H1 (cell line): ENCODE measurements around the gene RCL1. TPM values are rescaled to one million over a fixed set of nuclear protein-coding genes. Genes with fewer than 3 reads are reported as not detected.

Source experiments
- CTCF ChIA-PET: fragments of 300-600 bp; sonication (Branson Sonifier 250); formaldehyde crosslinking; loops from one replicate; lab custom pipeline; 2021; ENCODE audit not compliant: partially characterized antibody; lab: Charles Lee
- POLR2A ChIA-PET: fragments of 300-600 bp; sonication (Branson Sonifier 250); formaldehyde crosslinking; loops from one replicate; lab custom pipeline; 2021; ENCODE audit warnings: inconsistent platforms; ENCODE audit not compliant: partially characterized antibody; lab: Charles Lee
- DNase-seq, 2 experiments: peaks; one replicate each; pipeline versions ENCODE4 v3.0.0 to v3.0.0-alpha.2; 2010 to 2022; ENCODE audit warnings: low spot score in 2 of 2, low read depth in 1 of 2, mixed read lengths in 1 of 2
- FAIRE-seq: peaks from 2 replicates; lab custom pipeline; 2011; peaks lifted over from hg19 to GRCh38; lab: Jason Lieb, UNC
- H2AFZ ChIP-seq: 2 replicates; pipeline ENCODE4 v1.8.1; 2012; ENCODE audit warnings: low read length, inconsistent platforms
- H2AK5ac ChIP-seq: 2 replicates; pipeline ENCODE4 v1.6.1; 2013; ENCODE audit warnings: low read depth, low read length
- H2BK120ac ChIP-seq: replicated peaks from 2 replicates; pipeline ENCODE3; 2013; ENCODE audit warnings: low read depth, low read length, inconsistent platforms
- H2BK12ac ChIP-seq: 2 replicates; pipeline ENCODE4 v1.6.1; 2013; ENCODE audit warnings: low read depth, low read length
- H2BK15ac ChIP-seq: 2 replicates; pipeline ENCODE4 v1.6.1; 2013; ENCODE audit warnings: low read length
- H2BK20ac ChIP-seq: 2 replicates; pipeline ENCODE4 v1.6.1; 2013; ENCODE audit warnings: low read length
- H2BK5ac ChIP-seq: 2 replicates; pipeline ENCODE4 v1.6.1; 2013; ENCODE audit warnings: low read depth, low read length
- H3K14ac ChIP-seq: 2 replicates; pipeline ENCODE4 v1.6.1; 2013; ENCODE audit warnings: inconsistent platforms; ENCODE audit not compliant: insufficient read length
- H3K18ac ChIP-seq: 2 replicates; pipeline ENCODE4 v1.6.1; 2013; ENCODE audit warnings: low read length; ENCODE audit errors: extremely low read depth
- H3K23ac ChIP-seq: 2 replicates; pipeline ENCODE4 v1.6.1; 2013; ENCODE audit warnings: inconsistent platforms; ENCODE audit not compliant: insufficient read length
- H3K23me2 ChIP-seq: 2 replicates; pipeline ENCODE4 v1.6.1; 2013; ENCODE audit warnings: low read depth, low read length
- H3K27ac ChIP-seq: 2 replicates; pipeline ENCODE4 v1.6.1; 2011; ENCODE audit warnings: low read depth, low read length, inconsistent platforms
- H3K27me3 ChIP-seq, 4 experiments: replicated peaks in 1 of 4; 1 replicate in 1 of 4; 2 replicates in 3 of 4; pipeline versions ENCODE4 v1.6.1 to v1.8.1; 2011 to 2013; ENCODE audit warnings: low read length in 3 of 4, mild to moderate bottlenecking in 3 of 4, inconsistent platforms in 2 of 4, mixed read lengths in 2 of 4, moderate library complexity in 1 of 4; ENCODE audit not compliant: control insufficient read depth in 3 of 4, insufficient read depth in 3 of 4; ENCODE audit errors: extremely low read depth in 1 of 4
- H3K36me3 ChIP-seq, 4 experiments: 2 replicates each; pipeline versions ENCODE4 v1.6.1 to v1.8.1; 2011 to 2013; ENCODE audit warnings: mild to moderate bottlenecking in 4 of 4, low read length in 3 of 4, moderate library complexity in 2 of 4, control low read depth in 1 of 4, inconsistent platforms in 1 of 4; ENCODE audit not compliant: insufficient read depth in 4 of 4, control insufficient read depth in 2 of 4
- H3K4ac ChIP-seq: replicated peaks from 2 replicates; pipeline ENCODE3; 2013; ENCODE audit warnings: low read length, low read depth, mixed read lengths, inconsistent platforms; ENCODE audit not compliant: insufficient read length
- H3K4me1 ChIP-seq, 4 experiments: replicated peaks in 1 of 4; 1 replicate in 1 of 4; 2 replicates in 3 of 4; pipeline versions ENCODE4 v1.6.1 to v1.8.1; 2011 to 2013; ENCODE audit warnings: low read length in 3 of 4, inconsistent platforms in 2 of 4, mixed read lengths in 1 of 4; ENCODE audit not compliant: insufficient read depth in 4 of 4, control insufficient read depth in 3 of 4
- H3K4me2 ChIP-seq, 2 experiments: 2 replicates each; pipeline versions ENCODE4 v1.6.1 to v1.8.1; 2011 to 2013; ENCODE audit warnings: low read depth in 2 of 2, low read length in 2 of 2, control low read depth in 1 of 2, inconsistent platforms in 1 of 2, mild to moderate bottlenecking in 1 of 2; ENCODE audit not compliant: insufficient read depth in 1 of 2
- H3K4me3 ChIP-seq, 4 experiments: fragments of 200-600, 300-600 bp in 1 of 4; sonication (generic), shearing (Covaris generic), sonication (Bioruptor Twin) in 1 of 4; 2 replicates each; pipeline versions ENCODE4 v1.5.1 to v1.8.1; 2011 to 2016; ENCODE audit warnings: low read length in 4 of 4, low read depth in 3 of 4, control low read depth in 2 of 4, inconsistent platforms in 2 of 4, mild to moderate bottlenecking in 2 of 4, mixed read lengths in 1 of 4, moderate library complexity in 1 of 4; ENCODE audit not compliant: insufficient read depth in 2 of 4; ENCODE audit errors: extremely low read depth in 1 of 4
- H3K56ac ChIP-seq: replicated peaks from 2 replicates; pipeline ENCODE3; 2013; ENCODE audit warnings: low read depth, mild to moderate bottlenecking, mixed read lengths, low read length, inconsistent platforms; ENCODE audit not compliant: insufficient read length
- H3K79me1 ChIP-seq: 2 replicates; pipeline ENCODE4 v1.6.1; 2013; ENCODE audit warnings: low read depth, low read length, control low read depth
- H3K79me2 ChIP-seq, 2 experiments: 2 replicates each; pipeline versions ENCODE4 v1.6.1 to v1.8.1; 2012 to 2013; ENCODE audit warnings: low read length in 2 of 2, mild to moderate bottlenecking in 2 of 2, inconsistent platforms in 1 of 2; ENCODE audit not compliant: insufficient read depth in 2 of 2, control insufficient read depth in 1 of 2
- H3K9ac ChIP-seq, 4 experiments: replicated peaks in 1 of 4; 1 replicate in 1 of 4; 2 replicates in 3 of 4; pipeline versions ENCODE4 v1.6.1 to v1.8.1; 2011 to 2013; ENCODE audit warnings: low read depth in 3 of 4, low read length in 3 of 4, control low read depth in 2 of 4, mild to moderate bottlenecking in 2 of 4, moderate library complexity in 2 of 4, inconsistent platforms in 1 of 4; ENCODE audit errors: extremely low read depth in 1 of 4
- H3K9me3 ChIP-seq, 2 experiments: 2 replicates each; pipeline versions ENCODE4 v1.6.1 to v1.8.1; 2012 to 2013; ENCODE audit warnings: mild to moderate bottlenecking in 2 of 2, moderate library complexity in 2 of 2, control low read depth in 1 of 2, inconsistent platforms in 1 of 2, low read depth in 1 of 2, low read length in 1 of 2, mixed read lengths in 1 of 2; ENCODE audit not compliant: insufficient read depth in 2 of 2
- H4K20me1 ChIP-seq, 2 experiments: replicated peaks in 1 of 2; 2 replicates each; pipeline versions ENCODE3 to v1.8.1; 2011 to 2013; ENCODE audit warnings: inconsistent platforms in 2 of 2, low read length in 2 of 2, mild to moderate bottlenecking in 1 of 2; ENCODE audit not compliant: insufficient read depth in 2 of 2, control insufficient read depth in 1 of 2
- H4K5ac ChIP-seq: 2 replicates; pipeline ENCODE4 v1.6.1; 2013; ENCODE audit warnings: low read length, low read depth, mixed read lengths, inconsistent platforms; ENCODE audit not compliant: insufficient read length
- H4K8ac ChIP-seq: 2 replicates; pipeline ENCODE4 v1.8.0; 2013; ENCODE audit warnings: mild to moderate bottlenecking, moderate library complexity, low read length, inconsistent platforms; ENCODE audit not compliant: insufficient read depth; ENCODE audit errors: extremely low read depth
- H4K91ac ChIP-seq: replicated peaks from 2 replicates; pipeline ENCODE3; 2013; ENCODE audit warnings: low read length, mixed read lengths, inconsistent platforms; ENCODE audit not compliant: insufficient read length
- FOSL1 ChIP-seq: IDR thresholded peaks from 2 replicates; pipeline ENCODE4 v1.6.1; 2011; ENCODE audit warnings: mild to moderate bottlenecking, low read depth, low read length, moderate library complexity; ENCODE audit not compliant: insufficient read depth
- HDAC6 ChIP-seq: IDR thresholded peaks from one replicate; pipeline ENCODE4 v1.7.1; 2012; ENCODE audit warnings: low read depth, mild to moderate bottlenecking, inconsistent platforms, low read length, moderate library complexity
- JUND ChIP-seq: IDR thresholded peaks from 2 replicates; pipeline ENCODE4 v1.6.1; 2011; ENCODE audit warnings: mild to moderate bottlenecking, improper control_type of control experiment, low read length
- PHF8 ChIP-seq: fragments of 200-600 bp; sonication (generic); conservative IDR thresholded peaks from 2 replicates; pipeline ENCODE4 v1.7.1; 2012; ENCODE audit warnings: low read depth, mild to moderate bottlenecking, inconsistent platforms, low read length, moderate library complexity
- POU5F1 ChIP-seq: IDR thresholded peaks from 2 replicates; pipeline ENCODE4 v1.6.1; 2011; ENCODE audit warnings: low read depth, mild to moderate bottlenecking, low read length, moderate library complexity
- RFX5 ChIP-seq: IDR thresholded peaks from 2 replicates; pipeline ENCODE4 v1.6.1; 2011; ENCODE audit warnings: low read depth, low read length, improper control_type of control experiment, borderline replicate concordance
- RXRA ChIP-seq: IDR thresholded peaks from 2 replicates; pipeline ENCODE4 v1.6.1; 2011; ENCODE audit warnings: low read depth, mild to moderate bottlenecking, low read length, moderate library complexity; ENCODE audit not compliant: insufficient read depth
- SIN3A ChIP-seq, 2 experiments: IDR thresholded peaks in 1 of 2; conservative IDR thresholded peaks in 1 of 2; 2 replicates each; pipeline ENCODE4 v1.6.1; 2011 to 2012; ENCODE audit warnings: low read length in 2 of 2, improper control_type of control experiment in 1 of 2, low read depth in 1 of 2, mild to moderate bottlenecking in 1 of 2
- SP2 ChIP-seq: IDR thresholded peaks from 2 replicates; pipeline ENCODE4 v1.6.1; 2012; ENCODE audit warnings: mild to moderate bottlenecking, low read length, inconsistent platforms
- TCF12 ChIP-seq: IDR thresholded peaks from 2 replicates; pipeline ENCODE4 v1.6.1; 2011; ENCODE audit warnings: low read depth, mild to moderate bottlenecking, low read length
- YY1 ChIP-seq: IDR thresholded peaks from 2 replicates; pipeline ENCODE4 v1.6.1; 2011; ENCODE audit warnings: low read depth, mild to moderate bottlenecking, low read length
- polyA plus RNA-seq, 7 experiments: library from polyadenylated mRNA; depleted of rRNA in 3 of 7; stranded (reverse) in 5 of 7; unstranded in 2 of 7; fragments of >200 nt in 5 of 7; fragments of 200-250 nt in 2 of 7; gene quantifications; 1 replicate in 5 of 7; 2 replicates in 1 of 7; 4 replicates in 1 of 7; pipeline versions ENCODE4 v1.2.1 to v1.2.3, GENCODE V29; 2011 to 2013; ENCODE audit warnings: missing spikeins in 2 of 7, mixed read lengths in 2 of 7
- total RNA-seq: library from RNA; stranded (reverse); fragmentation: NEBNext Ultra II Directional; extraction: Animal tissue kit (Norgen Biotek cat#: 25700); gene quantifications from 2 replicates; pipeline ENCODE4 v1.2.1, GENCODE V29; 2021
- TF ChIP-seq, protein P1 (sequence below): IDR thresholded peaks from 2 replicates; pipeline ENCODE4 v1.6.1; 2011; ENCODE audit warnings: low read length, improper control_type of control experiment

The RCL1 gene
- total and polyA plus RNA-seq, 2 of the 8 experiments (the other 6 are each of a cell fraction or from before 2014, with no cell fraction given) = 21.0 to 29.5 TPM

DNA sequence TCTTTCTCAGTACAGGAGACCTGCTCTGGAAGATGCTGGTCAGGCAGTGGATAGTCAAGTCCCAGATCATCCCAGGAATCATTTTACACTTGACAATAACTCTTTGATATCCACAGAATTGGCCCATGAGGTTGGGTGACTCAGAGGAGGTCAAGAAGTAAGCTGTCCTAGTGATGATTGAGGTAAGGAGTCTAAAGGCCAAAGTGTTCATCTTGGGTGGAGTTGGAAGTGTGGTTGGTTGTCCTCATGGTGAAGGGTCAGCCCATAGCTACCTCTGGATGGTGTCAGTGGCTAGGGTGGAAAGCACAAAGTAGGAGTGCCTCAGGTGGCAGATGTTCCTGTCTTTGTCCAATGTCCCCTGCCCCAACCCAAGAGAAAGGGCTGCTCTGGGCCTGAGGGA is 24.1 kb upstream of the RCL1 start:
- FAIRE-seq (no peak), DNase-seq (no peak)
- H2AFZ ChIP-seq = no peak overlapping the region
- no peak overlapping the region for H3K18ac ChIP-seq
- H4K5ac ChIP-seq = no peak overlapping the region
- no peak overlapping the region for H3K56ac ChIP-seq
- no peak for TF ChIP-seq TCF12
- TF ChIP-seq PHF8 = no peak
- TF ChIP-seq JUND = no peak
- no peak for TF ChIP-seq HDAC6
- no peak for TF ChIP-seq SP2
- no peak for TF ChIP-seq POU5F1
- TF ChIP-seq RFX5 = no peak
- no peak for TF ChIP-seq FOSL1
- TF ChIP-seq RXRA = no peak
- TF ChIP-seq, protein P1, sequence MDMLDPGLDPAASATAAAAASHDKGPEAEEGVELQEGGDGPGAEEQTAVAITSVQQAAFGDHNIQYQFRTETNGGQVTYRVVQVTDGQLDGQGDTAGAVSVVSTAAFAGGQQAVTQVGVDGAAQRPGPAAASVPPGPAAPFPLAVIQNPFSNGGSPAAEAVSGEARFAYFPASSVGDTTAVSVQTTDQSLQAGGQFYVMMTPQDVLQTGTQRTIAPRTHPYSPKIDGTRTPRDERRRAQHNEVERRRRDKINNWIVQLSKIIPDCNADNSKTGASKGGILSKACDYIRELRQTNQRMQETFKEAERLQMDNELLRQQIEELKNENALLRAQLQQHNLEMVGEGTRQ = no peak
- TF ChIP-seq SIN3A (conservative IDR thresholded peaks at IDR 0.05 in 1 of 2, IDR thresholded peaks at IDR 0.05 in 1 of 2; ENCODE audit: low read depth in 1 of 2, low read length in 2 of 2) = no peak
- TF ChIP-seq YY1 = no peak
- no peaks in the 10 kb centered on the region for H4K20me1 ChIP-seq
- no peak overlapping the region for H2BK20ac ChIP-seq
- no peaks in the 10 kb centered on the region for H3K79me2 ChIP-seq
- H4K8ac ChIP-seq = no peak overlapping the region; the same call in 1 of the 2 replicates
- H3K9ac ChIP-seq = no peak overlapping the region
- no peak overlapping the region for H2BK120ac ChIP-seq
- H3K27me3 ChIP-seq = no peaks in the 10 kb centered on the region
- H2BK15ac ChIP-seq = no peak overlapping the region
- no peak overlapping the region for H3K23ac ChIP-seq
- H3K36me3 ChIP-seq = no peaks in the 10 kb centered on the region
- H2AK5ac ChIP-seq = no peak overlapping the region
- H3K4me3 ChIP-seq = no peak overlapping the region
- H3K27ac ChIP-seq = no peak overlapping the region
- no peak overlapping the region for H3K4ac ChIP-seq
- H3K23me2 ChIP-seq = no peaks in the 10 kb centered on the region; the same call in 1 of the 2 replicates
- H3K9me3 ChIP-seq = no peaks in the 10 kb centered on the region
- H3K4me1 ChIP-seq = no peaks in the 10 kb centered on the region
- H4K91ac ChIP-seq = no peak overlapping the region
- no peak overlapping the region for H2BK12ac ChIP-seq
- no peak overlapping the region for H3K14ac ChIP-seq
- no peak overlapping the region for H2BK5ac ChIP-seq
- no peaks in the 10 kb centered on the region for H3K79me1 ChIP-seq
- no peak overlapping the region for H3K4me2 ChIP-seq
- POLR2A ChIA-PET = interaction anchor here (0.7 to 1.9 kb wide), 2 partner anchors 13 to 25 kb away, joined by 3 to 5 read pairs; partner anchors contain the start of gene RCL1
- CTCF ChIA-PET = interaction anchor here (0.7 to 3.7 kb wide), 7 partner anchors 9 to 795 kb away, joined by 3 to 14 read pairs (median 3); no protein-coding TSS in a partner anchor
